ENCODE measurements around the gene PPARG. TPM values are rescaled to one million over a fixed set of nuclear protein-coding genes. Genes with fewer than 3 reads are reported as not detected.

PPARG gene
- total and polyA plus RNA-seq, 2 donors (not counting 3 experiments of a cell fraction or from before 2014, with no cell fraction given): 0.15 to 1.3 TPM

DNA sequence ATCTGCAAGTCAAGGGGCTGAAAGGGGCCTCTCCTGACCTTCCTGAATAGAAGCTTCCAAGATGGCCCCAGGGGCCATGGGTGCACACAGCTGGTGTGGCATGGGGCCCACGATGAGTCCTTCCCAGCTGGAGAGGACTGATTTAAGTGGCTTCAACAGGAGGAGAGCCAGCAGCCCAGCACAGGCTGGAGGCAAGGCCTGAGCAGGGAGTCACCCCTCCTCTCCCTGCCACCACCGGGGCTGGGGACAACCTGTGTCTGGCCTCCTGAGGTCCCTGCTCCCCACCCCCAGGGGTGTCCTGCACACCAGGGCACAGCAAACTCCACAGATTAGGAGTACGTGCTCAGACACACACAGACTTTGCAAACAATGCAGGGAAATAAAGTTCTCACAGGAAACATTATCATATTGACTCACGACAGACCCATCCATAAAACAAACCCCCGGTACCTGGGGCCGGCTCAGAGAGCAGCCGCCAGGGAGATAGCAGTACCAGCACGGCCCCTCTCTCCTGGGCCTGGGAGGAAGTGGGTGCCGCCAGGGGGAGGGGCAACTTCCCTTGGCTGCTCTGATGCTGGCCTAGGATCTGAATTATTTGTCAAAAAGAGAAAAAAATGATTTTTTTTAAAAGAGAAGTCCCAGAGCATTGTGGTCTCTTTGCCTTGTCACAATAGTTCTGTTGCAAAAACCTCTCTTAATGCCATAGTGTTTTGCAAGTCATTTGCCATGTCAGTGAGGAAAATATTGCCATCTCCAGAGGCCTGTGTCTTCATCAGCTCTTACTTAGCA is 173.5 kb downstream of the PPARG start:
- Histone ChIP-seq H3K4me3 (replicated peaks in 1 of 3; ENCODE audit: insufficient read depth in 1 of 3, low read depth in 1 of 3, low read length in 3 of 3) (no peak overlapping the region), H2AFZ (ENCODE audit: low read depth, low read length) (peak overlapping the region; percentile 40), H4K20me1 (replicated peaks; ENCODE audit: control insufficient read depth, extremely low read depth, insufficient read depth, low read length) (no peaks in the 10 kb centered on the region), H3K79me2 (ENCODE audit: control insufficient read depth, insufficient read depth, low read length) (no peaks in the 10 kb centered on the region), H3K27me3 (ENCODE audit: control insufficient read depth in 2 of 2, insufficient read depth in 2 of 2, low read length in 2 of 2) (no peaks in the 10 kb centered on the region), H3K4me2 (ENCODE audit: insufficient read depth, low read length) (peak overlapping the region; percentile 43), H3K9ac (replicated peaks; ENCODE audit: extremely low read depth, insufficient read depth, low read length) (no peak overlapping the region), H3K4me1 (ENCODE audit: control insufficient read depth, extremely low read depth, insufficient read depth, low read length) (peaks cover 14% of the 10 kb centered on the region), H3K36me3 (ENCODE audit: control insufficient read depth in 2 of 2, extremely low read depth in 1 of 2, insufficient read depth in 2 of 2, low read length in 2 of 2) (no peaks in the 10 kb centered on the region), H3K9me3 (replicated peaks; ENCODE audit: control insufficient read depth, insufficient read depth, low read length) (no peaks in the 10 kb centered on the region), H3K9me1 (replicated peaks; ENCODE audit: control insufficient read depth, extremely low read depth, insufficient read depth, low read length) (no peaks in the 10 kb centered on the region), H3K27ac (ENCODE audit: insufficient read depth, low read depth, low read length) (no peak overlapping the region)
- DNase-seq (ENCODE audit: low read depth, low spot score): peak; percentile 18
- TF ChIP-seq POLR2AphosphoS5 (IDR thresholded peaks at IDR 0.05; ENCODE audit: insufficient read depth, low read depth, low read length) (no peak), FOS (IDR thresholded peaks at IDR 0.05; ENCODE audit: borderline replicate concordance, insufficient read depth, low read length) (peak; percentile 74), MAX (IDR thresholded peaks at IDR 0.05; ENCODE audit: insufficient read depth, insufficient read length) (no peak), GATA2 (IDR thresholded peaks at IDR 0.05; ENCODE audit: insufficient read depth, insufficient read length, low read depth, low read length) (peak; percentile 62)
- TF ChIP-seq, protein P1, sequence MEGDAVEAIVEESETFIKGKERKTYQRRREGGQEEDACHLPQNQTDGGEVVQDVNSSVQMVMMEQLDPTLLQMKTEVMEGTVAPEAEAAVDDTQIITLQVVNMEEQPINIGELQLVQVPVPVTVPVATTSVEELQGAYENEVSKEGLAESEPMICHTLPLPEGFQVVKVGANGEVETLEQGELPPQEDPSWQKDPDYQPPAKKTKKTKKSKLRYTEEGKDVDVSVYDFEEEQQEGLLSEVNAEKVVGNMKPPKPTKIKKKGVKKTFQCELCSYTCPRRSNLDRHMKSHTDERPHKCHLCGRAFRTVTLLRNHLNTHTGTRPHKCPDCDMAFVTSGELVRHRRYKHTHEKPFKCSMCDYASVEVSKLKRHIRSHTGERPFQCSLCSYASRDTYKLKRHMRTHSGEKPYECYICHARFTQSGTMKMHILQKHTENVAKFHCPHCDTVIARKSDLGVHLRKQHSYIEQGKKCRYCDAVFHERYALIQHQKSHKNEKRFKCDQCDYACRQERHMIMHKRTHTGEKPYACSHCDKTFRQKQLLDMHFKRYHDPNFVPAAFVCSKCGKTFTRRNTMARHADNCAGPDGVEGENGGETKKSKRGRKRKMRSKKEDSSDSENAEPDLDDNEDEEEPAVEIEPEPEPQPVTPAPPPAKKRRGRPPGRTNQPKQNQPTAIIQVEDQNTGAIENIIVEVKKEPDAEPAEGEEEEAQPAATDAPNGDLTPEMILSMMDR (IDR thresholded peaks at IDR 0.05; ENCODE audit: extremely low read depth in 1 of 2, insufficient read depth in 1 of 2, low read depth in 1 of 2, low read length in 2 of 2): no peak
- intact Hi-C loops (cut with micrococcal nuclease): loop anchor here (5.0 kb wide), 1 partner anchor 55 kb away; no protein-coding TSS in a partner anchor
- ChIA-PET POLR2A (no interaction called here), CTCF (interaction anchor here (1.2 to 1.7 kb wide), 2 partner anchors 17 to 281 kb away, joined by 4 to 11 read pairs; no protein-coding TSS in a partner anchor)
- no TSS peak for BruUV-seq (replicated peaks)
- dilution Hi-C loops (cut with MboI; ENCODE audit: extremely low pct_ligation_motif_present, low sequenced_read_pairs): loop anchor here (10.0 kb wide), 1 partner anchor 318 kb away; no protein-coding TSS in a partner anchor
- FAIRE-seq: peak; percentile 60

Data from endothelial cell of umbilical vein (primary cell).